RKO (cell line): ENCODE results near the gene MACF1.
"Not testable (repeated sequence)": the region's sequence is repeated elsewhere in the genome, so short reads cannot be mapped to it uniquely, and the experiment has no call there.

ENCODE experiments used
- DNase-seq: peaks from one replicate; pipeline ENCODE4 v3.0.0-alpha.2; 2016; ENCODE audit warnings: low spot score

Gene MACF1

GRCh38 chr1:39515131-39516086 is 310.9 kb downstream of the MACF1 start:
- not testable (repeated sequence) for DNase-seq

DNA sequence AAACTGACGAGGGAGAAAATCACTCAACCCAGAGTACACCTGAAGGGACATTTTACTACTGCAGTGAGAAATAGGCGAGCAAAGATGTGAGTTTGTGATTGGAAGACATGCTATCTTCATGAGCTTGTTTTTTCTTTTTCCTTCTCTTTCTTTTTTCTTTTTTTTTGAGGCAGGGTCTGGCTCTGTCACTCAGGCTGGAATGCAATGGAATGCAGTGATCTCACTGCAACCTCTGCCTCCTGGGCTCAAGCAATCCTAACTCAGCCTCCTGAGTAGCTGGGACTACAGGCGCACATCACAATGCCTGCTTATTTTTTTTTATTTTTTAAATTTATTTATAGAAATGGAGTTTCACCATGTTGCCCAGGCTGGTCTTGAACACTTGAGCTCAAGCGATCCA is 312.3 kb downstream of the MACF1 start:
- DNase-seq: not testable (repeated sequence)

DNA sequence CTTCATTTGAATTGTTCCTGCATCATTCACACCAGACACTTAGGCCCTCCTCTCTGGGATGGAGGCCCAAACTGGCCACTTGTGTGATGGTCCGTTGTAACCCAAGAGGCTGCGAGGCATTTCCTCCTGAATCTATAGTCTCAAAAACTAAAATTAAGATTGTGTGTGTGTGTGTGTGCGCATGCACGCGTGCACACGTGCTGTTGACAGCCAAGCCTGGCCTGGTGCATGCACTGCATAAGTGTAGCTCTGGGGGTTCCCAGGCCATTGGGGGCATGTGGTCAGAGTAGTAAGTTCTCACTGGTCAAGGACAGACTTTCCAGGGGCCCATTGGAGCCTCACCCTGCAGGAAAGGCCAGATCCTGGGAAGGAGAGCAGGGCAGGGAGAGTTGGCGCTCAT is 313.4 kb downstream of the MACF1 start:
- not testable (repeated sequence) for DNase-seq

DNA sequence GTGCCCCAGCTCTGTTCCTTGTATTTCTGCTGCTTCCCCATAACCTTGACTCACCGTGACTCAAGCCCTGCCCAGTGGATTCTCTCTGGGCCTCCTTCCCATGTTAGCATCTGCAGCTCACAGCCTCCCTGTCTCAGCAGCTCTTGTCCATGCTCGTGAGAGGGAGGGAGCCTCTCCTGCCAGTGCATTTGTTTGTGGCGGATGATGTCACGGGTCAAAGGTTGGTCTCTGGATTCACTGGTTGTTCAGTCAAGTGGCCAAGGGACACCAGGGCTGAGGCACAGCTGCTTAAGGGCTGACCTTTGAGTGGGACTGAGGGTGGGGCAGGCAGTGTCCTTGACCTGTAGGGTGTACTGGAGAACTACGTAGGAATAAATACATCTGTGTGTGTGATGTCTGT is 314.9 kb downstream of the MACF1 start:
- not testable (repeated sequence) for DNase-seq

- not testable (repeated sequence) for DNase-seq
Observed at GRCh38 chr1:39522221-39522620, 317.7 kb downstream of the MACF1 start.

DNA sequence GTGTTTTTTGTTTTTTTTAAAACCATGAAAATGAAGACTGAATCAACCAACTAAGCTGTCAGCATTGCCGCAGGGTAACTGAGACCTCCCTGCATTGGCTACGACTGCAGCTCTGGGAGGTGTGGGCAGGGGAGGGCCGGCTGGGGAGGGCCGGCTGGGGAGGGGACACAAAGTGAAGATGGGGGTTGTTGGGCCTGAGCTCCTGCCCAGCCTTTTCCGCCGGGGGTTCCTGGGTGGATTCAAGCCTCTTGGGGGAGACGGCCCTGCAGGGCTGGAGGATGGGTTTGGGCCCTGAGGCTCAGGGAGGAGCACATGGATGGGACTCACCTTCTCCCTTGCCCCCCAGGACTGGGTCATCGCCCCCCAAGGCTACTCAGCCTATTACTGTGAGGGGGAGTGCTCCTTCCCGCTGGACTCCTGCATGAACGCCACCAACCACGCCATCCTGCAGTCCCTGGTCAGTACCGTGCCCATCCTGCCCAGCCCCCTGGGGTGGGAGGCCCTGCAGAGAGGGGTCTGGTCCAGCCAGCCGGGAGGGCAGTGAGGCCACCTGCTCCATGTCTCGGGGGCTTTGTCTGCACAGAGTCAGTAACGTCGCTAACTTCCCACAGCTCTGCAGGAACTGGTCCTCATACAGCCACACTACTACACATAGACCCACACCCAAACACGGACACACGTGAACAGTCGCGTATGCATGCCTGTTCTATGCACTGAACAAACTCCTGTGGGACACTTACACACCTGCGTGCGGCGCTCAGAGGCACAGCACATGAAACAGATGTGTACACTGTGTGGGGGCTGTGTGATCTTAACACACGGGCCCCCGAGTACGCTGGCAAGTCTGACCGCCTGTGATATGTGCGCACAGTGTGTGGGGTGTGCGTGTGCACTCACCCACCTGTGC is 318.4 kb downstream of the MACF1 start:
- no peak for DNase-seq

DNA sequence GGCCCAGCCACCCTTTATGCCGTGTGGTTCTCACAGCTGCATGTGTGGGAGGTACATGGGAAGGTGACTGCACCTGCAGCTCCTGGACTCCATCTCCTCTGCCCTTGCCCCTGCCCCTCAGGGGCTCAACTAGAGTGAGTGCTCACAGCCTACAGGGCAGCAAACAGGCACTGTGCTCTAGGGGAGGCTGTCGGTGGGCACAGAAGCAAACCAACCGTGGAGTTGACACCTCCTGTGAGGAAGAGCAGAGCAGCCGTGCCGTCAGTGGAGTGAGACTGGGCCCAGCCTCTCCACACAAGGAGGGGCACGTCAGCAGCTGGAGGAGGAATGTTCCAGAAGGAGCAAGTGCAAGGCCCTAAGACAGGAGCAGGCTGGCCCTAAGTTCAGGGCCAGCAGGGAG is 319.7 kb downstream of the MACF1 start:
- DNase-seq: no peak

DNA sequence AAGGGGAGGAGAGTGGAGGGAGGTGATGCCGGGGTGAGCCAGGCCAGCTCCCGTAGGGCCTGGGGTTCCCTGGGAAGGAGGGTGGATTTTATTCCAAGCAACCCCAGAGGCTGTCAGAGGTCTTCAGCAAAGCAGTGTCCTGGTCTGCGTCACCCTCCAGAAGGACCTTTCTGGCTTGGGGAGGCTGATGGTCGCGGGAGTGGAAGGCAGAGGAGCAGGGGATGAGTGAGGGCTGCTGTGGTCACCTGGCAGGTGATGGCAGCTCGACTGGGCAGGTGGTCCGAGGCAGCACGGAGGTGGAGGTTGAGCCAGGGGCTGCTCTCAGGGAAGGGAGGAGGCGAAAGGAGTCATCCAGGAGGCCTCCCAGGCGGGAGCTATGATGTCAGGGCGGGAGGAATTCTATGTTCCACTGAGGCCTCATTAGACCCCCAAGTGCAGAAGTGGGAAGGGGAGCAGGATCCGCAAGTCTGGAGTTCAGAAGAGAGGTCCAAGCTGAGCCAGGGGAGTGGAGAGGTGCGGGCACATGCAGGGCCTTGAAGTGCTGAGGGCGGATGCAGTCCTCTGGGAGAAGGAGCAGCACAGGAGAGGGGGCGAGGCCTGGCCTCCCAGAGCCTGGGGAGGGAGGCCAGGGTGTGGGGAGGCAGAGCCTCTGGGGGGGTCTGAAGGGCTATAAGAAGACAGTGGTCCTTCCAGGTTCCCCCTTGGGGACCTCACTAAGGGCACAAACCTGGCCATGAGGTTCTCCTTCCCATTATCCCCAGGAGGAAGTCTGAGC is 320.3 kb downstream of the MACF1 start:
- DNase-seq: no peak

DNA sequence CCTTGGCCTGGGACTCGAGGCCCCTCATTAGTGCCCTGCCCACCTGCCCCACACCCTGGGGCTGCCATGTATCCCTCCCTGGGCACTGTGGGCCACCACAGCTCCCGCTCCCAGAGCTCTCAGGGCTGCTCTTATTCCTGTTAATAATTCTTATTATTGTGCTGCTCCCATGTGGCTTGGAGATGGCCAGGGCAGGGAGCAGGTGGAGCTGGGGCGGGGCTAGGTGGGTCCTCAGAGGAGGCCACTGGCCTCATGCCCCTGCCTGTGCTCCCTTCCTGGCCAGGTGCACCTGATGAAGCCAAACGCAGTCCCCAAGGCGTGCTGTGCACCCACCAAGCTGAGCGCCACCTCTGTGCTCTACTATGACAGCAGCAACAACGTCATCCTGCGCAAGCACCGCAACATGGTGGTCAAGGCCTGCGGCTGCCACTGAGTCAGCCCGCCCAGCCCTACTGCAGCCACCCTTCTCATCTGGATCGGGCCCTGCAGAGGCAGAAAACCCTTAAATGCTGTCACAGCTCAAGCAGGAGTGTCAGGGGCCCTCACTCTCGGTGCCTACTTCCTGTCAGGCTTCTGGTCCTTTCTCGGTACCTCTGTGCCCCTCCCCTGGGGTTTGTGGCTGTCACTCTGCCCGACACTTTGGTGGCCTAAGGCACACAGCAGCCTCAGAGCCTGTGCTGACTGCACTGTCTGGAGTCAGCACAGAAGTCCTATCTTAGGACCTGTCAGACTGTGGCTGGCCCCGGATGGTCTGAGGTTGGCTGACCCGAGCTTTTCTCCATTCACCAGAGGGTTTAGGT is 321.1 kb downstream of the MACF1 start:
- DNase-seq: no peak

DNA sequence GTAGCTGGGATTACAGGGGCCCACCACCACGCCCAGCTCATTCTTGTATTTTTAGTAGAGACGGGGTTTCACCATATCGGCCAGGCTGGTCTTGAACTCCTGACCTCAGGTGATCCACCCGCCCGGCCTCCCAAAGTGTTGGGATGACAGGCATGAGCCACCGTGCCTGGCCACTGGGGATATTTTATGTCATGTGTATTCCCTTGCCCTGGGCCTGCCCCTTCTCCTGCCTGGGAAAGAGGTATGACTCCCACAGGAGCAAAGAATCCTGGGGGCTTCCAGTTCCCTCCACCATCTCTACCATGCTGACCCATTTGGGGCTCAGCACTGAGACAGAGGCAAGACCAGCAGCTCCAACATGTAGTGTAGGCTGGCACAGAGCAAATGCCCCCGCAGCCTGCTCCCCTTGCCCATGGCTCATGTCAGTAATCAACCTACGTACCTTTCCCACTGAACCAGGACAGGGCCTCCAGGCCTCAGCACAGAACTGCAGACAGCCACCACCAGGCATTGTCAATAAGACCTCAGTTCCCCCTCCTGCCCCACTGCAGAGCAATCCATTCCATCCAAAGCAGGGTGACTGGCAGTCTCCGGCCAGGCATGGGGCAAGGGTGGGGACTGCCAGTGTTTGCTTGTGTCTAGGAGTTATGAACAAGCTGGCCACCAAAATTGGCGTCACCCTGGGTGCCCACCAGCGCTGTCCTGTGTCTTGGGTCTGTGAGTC is 322.1 kb downstream of the MACF1 start:
- DNase-seq: no peak

DNA sequence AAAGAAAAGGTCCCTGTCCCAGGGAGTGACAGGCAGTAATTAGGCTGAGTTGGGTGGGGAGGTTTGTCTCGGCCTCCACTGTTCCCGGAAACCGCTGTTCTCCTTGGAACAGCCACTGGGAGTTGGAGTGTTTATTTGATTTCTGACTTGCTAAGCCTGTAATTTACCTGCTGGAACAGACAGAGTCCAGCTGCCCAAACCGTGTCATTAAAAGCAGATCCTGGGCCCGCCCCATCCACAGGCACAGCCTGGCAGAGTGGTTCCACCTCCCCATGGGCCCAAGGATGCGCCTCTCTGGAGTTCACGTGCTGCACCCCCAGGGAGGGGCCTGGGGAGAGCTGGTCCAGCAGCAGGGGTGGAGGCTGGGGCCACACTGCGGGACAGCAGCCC is 322.7 kb downstream of the MACF1 start:
- DNase-seq: not testable (repeated sequence)

DNA sequence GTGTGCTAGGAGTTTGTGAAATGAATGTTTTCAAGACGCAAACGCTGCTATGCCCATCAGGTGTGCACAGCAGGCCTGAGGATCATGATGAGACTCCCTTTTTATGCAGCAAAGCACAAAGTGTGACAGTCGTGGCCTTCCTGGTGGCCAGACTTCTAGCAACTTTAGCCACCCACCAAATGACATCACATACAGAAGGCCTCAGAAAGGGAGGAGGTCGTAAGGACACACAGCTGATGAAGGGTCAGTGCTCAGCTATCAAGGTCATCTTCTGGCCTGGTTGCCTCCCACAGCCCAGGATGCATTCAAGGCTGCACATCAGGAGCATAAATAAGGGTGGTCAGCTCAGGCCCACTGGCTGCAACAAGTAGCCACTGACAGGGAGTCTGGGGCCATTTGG is 323.6 kb downstream of the MACF1 start:
- DNase-seq: no peak

- DNase-seq: no peak
Observed at GRCh38 chr1:39529901-39530535, 325.5 kb downstream of the MACF1 start.

- no peak for DNase-seq
Observed at GRCh38 chr1:39531526-39531925, 327.0 kb downstream of the MACF1 start.

GRCh38 chr1:39533442-39533841 is 328.9 kb downstream of the MACF1 start:
- no peak for DNase-seq
